GM23248 (cell line): ENCODE data around the gene MKRN3. TPM values are rescaled to one million over a fixed set of nuclear protein-coding genes. Genes with fewer than 3 reads are reported as not detected.
"Not testable (repeated sequence)": the region's sequence is repeated elsewhere in the genome, so short reads cannot be mapped to it uniquely, and the experiment has no call there.

Experiments used
- DNase-seq: peaks from one replicate; pipeline ENCODE4 v3.0.0-alpha.2; 2015
- H2AFZ ChIP-seq: fragments of 200-600 bp; sonication (generic); 2 replicates; pipeline ENCODE4 v1.6.1; 2016; ENCODE audit warnings: antibody characterized with exemption
- H3F3A ChIP-seq: fragments of 200-600 bp; sonication (generic); 2 replicates; pipeline ENCODE4 v1.6.1; 2016; ENCODE audit warnings: mild to moderate bottlenecking, antibody characterized with exemption, mixed run types; ENCODE audit not compliant: insufficient read depth
- H3K27ac ChIP-seq: fragments of 200-600 bp; sonication (generic); 2 replicates; pipeline ENCODE4 v1.5.1; 2016; ENCODE audit warnings: mild to moderate bottlenecking
- H3K27me3 ChIP-seq: fragments of 200-600 bp; sonication (generic); replicated peaks from 2 replicates; pipeline ENCODE4 v1.6.1; 2016; ENCODE audit warnings: mild to moderate bottlenecking; ENCODE audit not compliant: insufficient read depth
- H3K36me3 ChIP-seq: fragments of 200-600 bp; sonication (generic); 2 replicates; pipeline ENCODE4 v1.6.1; 2016; ENCODE audit warnings: low read depth, mild to moderate bottlenecking
- H3K4me1 ChIP-seq: fragments of 200-600 bp; sonication (generic); 2 replicates; pipeline ENCODE4 v1.6.1; 2016; ENCODE audit warnings: mild to moderate bottlenecking; ENCODE audit not compliant: insufficient read depth
- H3K4me2 ChIP-seq: fragments of 200-600 bp; sonication (generic); one replicate; pipeline ENCODE4 v1.6.1; 2016; ENCODE audit warnings: mild to moderate bottlenecking; ENCODE audit not compliant: unreplicated experiment
- H3K4me3 ChIP-seq: fragments of 200-600 bp; sonication (generic); 2 replicates; pipeline ENCODE4 v1.5.1; 2016; ENCODE audit warnings: mild to moderate bottlenecking
- H3K79me2 ChIP-seq: fragments of 200-600 bp; sonication (generic); 2 replicates; pipeline ENCODE4 v1.6.1; 2016; ENCODE audit warnings: mild to moderate bottlenecking; ENCODE audit not compliant: insufficient read depth
- H3K9ac ChIP-seq: fragments of 200-600 bp; sonication (generic); 2 replicates; pipeline ENCODE4 v1.6.1; 2016; ENCODE audit warnings: mild to moderate bottlenecking
- H3K9me2 ChIP-seq: fragments of 200-600 bp; sonication (generic); 2 replicates; pipeline ENCODE4 v1.6.1; 2016; ENCODE audit warnings: mixed run types, mild to moderate bottlenecking, moderate library complexity; ENCODE audit not compliant: insufficient read depth
- H3K9me3 ChIP-seq: fragments of 200-600 bp; sonication (generic); one replicate; pipeline ENCODE4 v1.6.1; 2017; ENCODE audit warnings: low read depth
- H4K20me1 ChIP-seq: fragments of 200-600 bp; sonication (generic); 2 replicates; pipeline ENCODE4 v1.6.0; 2016; ENCODE audit not compliant: insufficient read depth
- EZH2 ChIP-seq: fragments of 200-600 bp; sonication (generic); IDR thresholded peaks from 2 replicates; pipeline ENCODE4 v1.6.1; 2018; ENCODE audit warnings: antibody characterized with exemption, mild to moderate bottlenecking; ENCODE audit not compliant: insufficient read depth, poor library complexity, severe bottlenecking
- EZH2phosphoT487 ChIP-seq: fragments of 200-600 bp; sonication (generic); IDR thresholded peaks from 2 replicates; pipeline ENCODE4 v1.6.1; 2018; ENCODE audit warnings: antibody characterized with exemption, moderate library complexity, mild to moderate bottlenecking, low read depth; ENCODE audit not compliant: insufficient read depth
- WGBS, 2 experiments: methylation state at CpG; one replicate each; pipeline ENCODE4 v1.1.6; 2015 to 2017; ENCODE audit warnings: low lambda C conversion rate in 2 of 2, low coverage in 1 of 2; ENCODE audit errors: missing lambda C conversion rate in 2 of 2; 5-methylcytosine and 5-hydroxymethylcytosine counted together
- in situ Hi-C: fragments of 300-500 bp; cut with MboI; formaldehyde crosslinking; loops from 2 replicates; pipeline ENCODE4 v1.15.0; 2020
- polyA plus RNA-seq: library from polyadenylated mRNA; unstranded; fragments of >200 nt; fragmentation: Nextera tagmentation; extraction: Ambion mirVana; gene quantifications from 2 replicates; pipeline ENCODE4 v1.2.1, GENCODE V29; 2016
- total RNA-seq: library from RNA; depleted of rRNA; stranded (reverse); fragments of >200 nt; shearing (Covaris generic); gene quantifications from 2 replicates; pipeline ENCODE4 v1.2.3, GENCODE V29; 2014

The MKRN3 gene
- total and polyA plus RNA-seq, 2 experiments from 2014 or later, result 0.68 to 0.76 TPM

DNA sequence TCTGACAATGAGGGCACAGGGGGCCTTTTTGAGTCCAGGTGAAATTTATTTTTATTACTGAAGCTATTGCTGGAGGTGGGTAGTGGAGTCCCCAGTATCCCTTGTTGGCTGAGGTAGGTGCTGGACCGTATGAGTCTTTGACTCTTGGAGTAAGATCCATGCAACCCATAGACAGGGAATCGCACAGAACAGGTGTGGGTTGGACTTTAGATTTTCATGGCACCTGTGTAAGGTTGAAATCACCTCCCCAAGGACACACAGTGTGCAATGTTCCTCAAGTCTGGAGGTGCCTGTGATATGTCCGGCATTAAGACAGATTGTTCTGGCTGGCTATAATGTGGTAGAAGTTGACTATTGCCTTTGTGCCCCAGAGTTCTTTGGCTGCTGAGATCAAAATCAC, 23.5 kb downstream of the MKRN3 start:
- TF ChIP-seq EZH2 (no peak), EZH2phosphoT487 (no peak)
- H3K9me3 ChIP-seq, result no peaks in the 10 kb centered on the region
- H3K4me2 ChIP-seq, result no peak overlapping the region
- H3K9ac ChIP-seq, result no peak overlapping the region
- no peak for DNase-seq
- no peaks in the 10 kb centered on the region for H3K4me1 ChIP-seq
- in situ Hi-C loops, result no loop called here
- WGBS, 2 experiments, result 20 to 33% methylated on average over 3 of the region's 3 CpGs
- H3K9me2 ChIP-seq, result no peaks in the 10 kb centered on the region
- no peaks in the 10 kb centered on the region for H4K20me1 ChIP-seq
- H3K79me2 ChIP-seq, result no peaks in the 10 kb centered on the region
- H3F3A ChIP-seq, result no peaks in the 10 kb centered on the region
- H3K4me3 ChIP-seq, result no peak overlapping the region
- H3K27ac ChIP-seq, result no peak overlapping the region
- H2AFZ ChIP-seq, result no peak overlapping the region
- no peaks in the 10 kb centered on the region for H3K36me3 ChIP-seq
- H3K27me3 ChIP-seq, result no peaks in the 10 kb centered on the region

DNA sequence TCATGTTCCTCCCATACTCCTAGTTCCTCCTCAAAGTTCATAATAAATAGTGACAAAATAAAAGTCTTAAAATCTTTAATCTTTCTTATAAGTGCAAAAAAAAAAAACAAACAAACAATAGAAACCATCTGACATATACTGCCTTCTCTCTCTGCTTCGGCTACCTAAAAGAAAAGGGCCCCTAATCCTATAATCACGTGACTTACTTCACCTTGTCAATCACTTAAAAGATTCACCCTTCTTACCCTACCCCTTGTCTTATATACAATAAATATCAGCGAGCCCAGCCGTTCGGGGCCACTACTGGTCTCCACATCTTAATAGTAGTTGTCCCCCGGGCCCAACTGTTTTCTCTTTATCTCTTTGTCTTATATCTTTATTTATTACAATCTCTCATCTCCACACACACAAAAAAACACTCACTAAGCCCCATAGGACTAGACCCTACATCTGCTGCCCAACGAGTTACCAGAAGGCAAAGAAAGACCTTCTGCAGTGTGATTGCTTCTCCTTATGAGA, 28.8 kb downstream of the MKRN3 start:
- Histone ChIP-seq H3K27ac (no peak overlapping the region), H3K9me2 (no peaks in the 10 kb centered on the region), H3K9me3 (no peaks in the 10 kb centered on the region), H3K4me1 (no peaks in the 10 kb centered on the region), H4K20me1 (no peaks in the 10 kb centered on the region), H3F3A (no peaks in the 10 kb centered on the region), H3K27me3 (no peaks in the 10 kb centered on the region), H3K9ac (no peak overlapping the region), H3K4me3 (no peak overlapping the region), H3K4me2 (no peak overlapping the region), H2AFZ (no peak overlapping the region), H3K79me2 (no peaks in the 10 kb centered on the region), H3K36me3 (no peaks in the 10 kb centered on the region)
- in situ Hi-C loops, result no loop called here
- DNase-seq, result no peak
- no peak for TF ChIP-seq EZH2
- TF ChIP-seq EZH2phosphoT487, result no peak
- 35 to 38% methylated on average over 7 of the region's 7 CpGs for whole genome bisulfite sequencing, 2 experiments

DNA sequence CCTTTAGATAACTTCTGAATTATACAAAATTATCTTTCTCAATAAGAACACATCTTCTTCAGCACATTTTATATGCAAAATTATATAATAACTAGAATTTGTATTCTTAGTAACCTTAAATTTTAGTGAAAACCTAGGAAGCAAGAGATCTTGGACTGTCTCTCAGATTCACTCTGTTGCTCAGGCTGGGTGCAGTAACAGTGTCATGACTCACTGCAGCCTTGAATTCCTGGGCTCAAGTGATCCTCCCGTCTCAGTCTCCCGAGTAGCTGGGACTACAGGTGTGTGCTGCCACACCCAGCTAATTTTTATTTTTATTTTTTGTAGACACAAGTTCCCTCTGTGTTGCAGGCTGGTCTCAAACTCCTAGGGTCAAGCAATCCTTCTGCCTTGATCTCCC, 29.9 kb downstream of the MKRN3 start:
- no peaks in the 10 kb centered on the region for H4K20me1 ChIP-seq
- no peak overlapping the region for H3K4me3 ChIP-seq
- no peaks in the 10 kb centered on the region for H3K9me3 ChIP-seq
- TF ChIP-seq EZH2 (no peak), EZH2phosphoT487 (no peak)
- no peaks in the 10 kb centered on the region for H3K9me2 ChIP-seq
- no peaks in the 10 kb centered on the region for H3F3A ChIP-seq
- H3K4me1 ChIP-seq, result no peaks in the 10 kb centered on the region
- in situ Hi-C loops, result no loop called here
- H3K4me2 ChIP-seq, result no peak overlapping the region
- no peak for DNase-seq
- no peak overlapping the region for H3K9ac ChIP-seq
- no peaks in the 10 kb centered on the region for H3K79me2 ChIP-seq
- H3K36me3 ChIP-seq, result no peaks in the 10 kb centered on the region
- no peaks in the 10 kb centered on the region for H3K27me3 ChIP-seq
- H3K27ac ChIP-seq, result no peak overlapping the region
- H2AFZ ChIP-seq, result no peak overlapping the region
- WGBS, 2 experiments, result 9% methylated on average over 2 of the region's 2 CpGs

DNA sequence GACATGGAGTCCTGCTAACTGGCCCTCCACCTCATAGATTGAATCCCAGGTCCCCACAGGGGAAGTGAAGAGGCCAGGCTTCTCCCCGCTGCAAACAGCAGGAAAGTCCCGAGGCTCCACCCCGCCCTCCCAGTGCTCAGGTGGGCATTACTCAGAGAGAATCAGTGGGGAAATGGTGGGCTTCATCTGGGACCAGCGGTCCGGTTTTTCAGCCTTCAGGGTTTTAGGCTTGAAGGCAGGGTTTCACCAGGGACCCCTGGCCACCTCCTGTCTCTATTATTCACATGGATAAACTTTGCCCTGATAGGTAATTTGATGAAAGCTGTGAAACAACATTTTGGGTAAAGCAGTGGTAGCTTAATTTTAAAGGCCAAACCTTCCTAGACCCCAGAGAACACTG, 31.3 kb downstream of the MKRN3 start:
- Histone ChIP-seq H3K4me3 (no peak overlapping the region), H3F3A (no peaks in the 10 kb centered on the region), H3K79me2 (no peaks in the 10 kb centered on the region), H3K4me2 (no peak overlapping the region), H3K9me3 (no peaks in the 10 kb centered on the region), H4K20me1 (no peaks in the 10 kb centered on the region), H3K27me3 (no peaks in the 10 kb centered on the region), H3K36me3 (no peaks in the 10 kb centered on the region), H3K27ac (no peak overlapping the region), H3K9me2 (no peaks in the 10 kb centered on the region), H3K9ac (no peak overlapping the region), H2AFZ (no peak overlapping the region), H3K4me1 (no peaks in the 10 kb centered on the region)
- no peak for DNase-seq
- 29 to 43% methylated on average over 5 of the region's 5 CpGs for WGBS, 2 experiments
- in situ Hi-C loops, result no loop called here
- TF ChIP-seq EZH2phosphoT487 (no peak), EZH2 (no peak)

DNA sequence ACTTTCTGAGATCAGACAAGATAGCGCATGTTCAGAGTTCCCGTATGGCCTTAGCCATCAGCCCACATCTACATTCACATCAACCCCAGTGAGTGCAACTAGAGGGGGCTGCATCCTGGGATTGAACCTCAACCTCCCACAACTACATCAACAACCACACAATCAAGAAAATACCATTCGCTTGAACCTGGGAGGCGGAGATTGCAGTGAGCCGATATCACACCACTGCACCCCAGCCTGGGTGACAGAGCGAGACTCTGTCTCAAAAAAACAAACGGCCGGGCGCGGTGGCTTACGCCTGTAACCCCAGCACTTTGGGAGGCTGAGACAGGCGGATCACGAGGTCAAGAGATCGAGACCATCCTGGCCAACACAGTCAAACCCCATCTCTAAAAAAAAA, 31.8 kb downstream of the MKRN3 start:
- H3K4me1 ChIP-seq, H4K20me1 ChIP-seq, H2AFZ ChIP-seq, H3K9me2 ChIP-seq, H3K4me2 ChIP-seq, H3K36me3 ChIP-seq, H3K79me2 ChIP-seq, H3K4me3 ChIP-seq, H3K27me3 ChIP-seq, H3F3A ChIP-seq, H3K9ac ChIP-seq, H3K27ac ChIP-seq, in situ Hi-C loops, DNase-seq, H3K9me3 ChIP-seq: not testable (repeated sequence)
- WGBS, 2 experiments, result 60 to 71% methylated on average over 12 to 14 of the region's 14 CpGs
